Esophagus squamous epithelium (tissue), 4 donors: Measurements from ENCODE around the gene POLD4.

Source experiments
- CTCF ChIP-seq, 6 experiments: fragments of 450-650 bp in 4 of 6; fragments of 200-600 bp in 2 of 6; sonication (generic) in 2 of 6; IDR thresholded peaks; one replicate each; pipeline ENCODE4 v1.5.1; 2016 to 2019; ENCODE audit warnings: antibody characterized with exemption in 6 of 6, mild to moderate bottlenecking in 4 of 6, moderate library complexity in 4 of 6
- POLR2A ChIP-seq, 4 donors: fragments of 450-650 bp; IDR thresholded peaks; one replicate each; pipeline ENCODE4 v1.6.1; 2017; ENCODE audit warnings: antibody characterized with exemption in 4 of 4, mild to moderate bottlenecking in 4 of 4, moderate library complexity in 3 of 4

DNA sequence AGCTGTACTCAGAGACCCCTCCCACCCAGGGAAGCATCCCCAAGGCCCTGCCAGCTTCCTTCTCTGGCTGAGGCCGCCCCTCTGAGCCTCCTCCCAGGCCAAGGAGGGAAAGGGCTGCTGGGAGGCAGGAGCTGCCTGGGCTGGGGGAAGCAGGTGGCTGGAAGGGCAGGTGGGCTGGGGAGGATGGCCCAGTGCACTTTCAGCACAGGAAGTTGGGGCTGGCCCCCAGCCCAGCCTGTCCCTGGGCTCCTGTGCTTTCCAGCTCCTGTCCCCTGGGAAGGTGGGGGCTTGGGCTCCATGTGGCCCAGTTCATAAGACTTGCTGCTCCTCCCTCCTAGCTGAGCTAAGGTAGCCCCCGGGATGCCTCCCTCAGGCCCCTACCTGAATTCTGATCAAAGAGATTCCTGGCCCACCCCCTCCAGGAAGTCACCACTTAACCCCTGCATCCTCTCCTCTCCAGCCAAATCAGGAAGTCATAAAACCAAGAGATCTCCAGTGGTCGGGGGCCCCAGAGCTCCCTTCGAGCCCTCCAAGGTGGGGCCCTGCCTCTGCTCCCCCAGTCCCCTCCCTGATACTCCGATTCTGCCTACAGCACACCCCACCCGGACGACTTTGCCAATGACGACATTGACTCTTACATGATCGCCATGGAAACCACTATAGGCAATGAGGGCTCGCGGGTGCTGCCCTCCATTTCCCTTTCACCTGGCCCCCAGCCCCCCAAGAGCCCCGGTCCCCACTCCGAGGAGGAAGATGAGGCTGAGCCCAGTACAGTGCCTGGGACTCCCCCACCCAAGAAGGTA is 43.4 kb upstream of the POLD4 start:
- TF ChIP-seq POLR2A (IDR thresholded peaks at IDR 0.05) = no peak
- TF ChIP-seq CTCF (IDR thresholded peaks at IDR 0.05) = no peak
